Right forelimb (tissue), 1 donor: Measurements from ENCODE around the gene VAMP1.

Experiments
- DNase-seq: peaks from one replicate; pipeline ENCODE4 v3.0.0-alpha.2; 2018

VAMP1 gene

DNA sequence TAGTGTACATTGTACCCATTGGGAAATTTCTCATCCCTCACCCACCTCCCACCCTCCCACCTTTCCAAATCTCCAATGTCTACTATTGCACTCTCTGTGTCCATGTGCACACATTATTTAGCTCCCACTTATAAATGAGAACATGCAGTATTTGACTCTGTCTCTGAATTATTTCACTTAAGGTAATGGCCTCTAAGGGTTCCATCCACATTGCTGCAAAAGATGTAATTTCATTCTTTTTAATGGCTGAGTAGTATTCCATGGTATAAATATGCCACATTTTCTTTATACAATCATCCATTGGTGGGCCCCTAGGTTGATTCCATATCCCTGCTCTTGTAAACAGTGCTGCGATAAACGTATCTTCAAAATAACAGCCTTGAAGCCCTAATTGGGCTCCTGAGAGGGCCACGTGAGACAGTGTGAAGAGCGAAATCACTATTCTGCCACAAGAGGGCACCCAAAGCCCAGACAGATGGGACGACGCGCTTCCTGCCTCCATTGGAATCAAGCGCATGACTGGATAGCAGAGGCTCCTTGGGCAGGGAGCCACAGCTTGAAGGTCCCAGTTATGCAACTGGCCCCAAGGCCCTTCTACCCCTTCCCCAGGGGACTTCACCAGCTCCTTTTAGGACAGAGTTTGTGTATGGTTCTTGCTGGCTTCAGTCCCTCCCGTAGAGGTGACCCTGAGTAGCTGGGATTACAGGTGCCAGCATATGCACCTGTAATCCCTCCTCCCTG, 47.0 kb downstream of the VAMP1 start:
- peak; percentile 84 for DNase-seq

DNA sequence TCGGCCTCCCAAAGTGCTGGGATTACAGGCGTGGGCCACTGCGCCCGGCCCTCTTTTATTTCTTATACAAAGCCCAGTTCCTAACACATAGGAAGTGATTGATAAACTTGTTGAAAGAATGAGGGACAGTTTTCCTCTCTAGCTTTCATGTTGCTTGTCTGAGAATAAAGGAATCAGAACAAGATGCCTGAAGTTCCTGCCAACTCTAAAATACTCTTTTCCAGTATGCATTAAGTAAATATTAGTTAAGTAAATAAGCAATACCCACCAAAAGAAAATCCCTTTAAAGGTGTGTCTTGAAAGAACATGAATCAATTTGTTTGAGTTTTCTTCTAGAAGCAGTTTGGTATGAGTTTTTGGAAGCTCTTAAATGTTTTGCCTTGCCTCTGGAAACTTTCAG, 50.1 kb downstream of the VAMP1 start:
- DNase-seq: no peak

DNA sequence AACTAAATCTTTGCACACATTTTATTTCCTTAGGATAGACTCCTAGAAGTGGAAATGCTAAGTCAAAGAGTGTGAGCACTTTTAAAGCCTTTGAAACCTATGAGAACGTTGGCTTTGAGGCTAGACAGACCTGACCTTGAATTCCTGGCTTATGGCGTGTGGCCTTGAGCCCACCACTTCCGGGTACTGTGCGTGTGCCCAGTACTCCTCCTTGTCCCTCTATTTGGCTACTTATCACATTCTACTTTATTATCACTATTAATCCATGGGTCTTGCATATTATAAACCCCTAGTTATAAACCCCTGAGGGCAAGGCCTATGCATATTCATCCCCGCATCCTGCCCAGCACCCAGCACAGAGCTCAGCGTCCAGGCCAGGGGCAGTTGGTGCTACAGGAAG, 51.7 kb downstream of the VAMP1 start:
- no peak for DNase-seq

DNA sequence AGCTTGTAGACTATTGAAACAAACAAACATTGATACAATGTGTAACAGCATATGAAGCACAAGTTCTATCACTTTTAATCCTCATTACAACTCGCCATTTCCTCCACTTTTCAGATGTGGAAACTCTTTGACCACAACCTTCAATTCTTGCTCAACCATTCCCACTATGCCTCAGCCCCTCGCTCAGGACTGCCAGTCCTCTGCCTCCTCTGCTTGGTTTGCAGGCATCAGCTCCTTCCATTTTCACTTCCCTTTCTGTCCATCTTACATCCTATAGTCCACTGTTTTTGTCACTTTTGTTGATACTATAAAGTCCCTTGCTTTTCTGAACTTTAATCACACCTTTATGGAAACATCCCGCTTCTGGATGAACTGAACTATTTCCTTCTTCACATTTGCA, 53.9 kb downstream of the VAMP1 start:
- no peak for DNase-seq
